NCI-H2227 (cell line): Measurements from ENCODE around the gene MSRB3.

Experiments
- DNase-seq: peaks from one replicate; lab custom pipeline; 2025; ENCODE audit not compliant: unreplicated experiment; lab: John Stamatoyannopoulos, UW

MSRB3 gene

DNA sequence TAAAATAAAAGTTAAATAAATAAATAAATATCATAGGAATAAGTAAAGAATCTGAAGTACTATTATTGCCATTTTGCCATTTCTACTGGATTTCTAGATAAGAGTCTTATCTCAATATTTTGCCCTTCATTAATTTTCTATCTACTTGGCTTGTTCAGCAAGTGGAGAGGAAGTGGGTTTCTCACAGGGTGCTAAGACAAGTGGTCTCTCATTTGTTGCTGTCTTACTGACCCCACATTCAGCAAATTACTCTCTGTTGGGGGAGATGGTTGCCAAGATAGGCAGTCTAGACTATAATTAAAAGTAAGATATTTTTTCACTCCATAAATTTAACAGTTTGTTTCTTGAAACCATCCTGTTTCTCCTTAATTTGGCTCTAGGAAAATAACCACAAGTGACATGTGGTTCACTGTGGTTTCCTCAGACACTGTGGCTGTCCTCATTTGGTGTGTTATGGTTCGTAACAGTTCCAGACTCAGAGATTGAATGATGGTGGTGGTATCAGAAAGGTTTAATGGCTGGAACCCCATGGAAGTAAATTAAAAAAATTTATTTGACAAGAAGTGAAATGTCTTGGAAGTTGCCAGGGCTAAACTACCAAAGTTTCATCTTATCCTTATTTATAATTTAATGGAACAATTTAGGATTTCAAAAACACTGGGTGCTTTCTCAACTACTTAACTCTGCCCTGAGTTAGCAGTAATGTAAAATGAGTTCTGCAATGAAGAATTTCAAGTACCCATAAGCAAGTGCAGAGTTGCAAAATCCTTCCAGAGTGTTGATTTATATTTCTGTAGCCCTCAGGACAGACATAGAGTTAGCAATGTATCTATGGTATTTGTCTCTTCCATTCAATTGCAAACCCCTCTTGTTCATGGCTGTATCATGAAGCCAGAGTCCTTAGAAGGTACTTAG is 214.8 kb downstream of the MSRB3 start:
- DNase-seq, result no peak

DNA sequence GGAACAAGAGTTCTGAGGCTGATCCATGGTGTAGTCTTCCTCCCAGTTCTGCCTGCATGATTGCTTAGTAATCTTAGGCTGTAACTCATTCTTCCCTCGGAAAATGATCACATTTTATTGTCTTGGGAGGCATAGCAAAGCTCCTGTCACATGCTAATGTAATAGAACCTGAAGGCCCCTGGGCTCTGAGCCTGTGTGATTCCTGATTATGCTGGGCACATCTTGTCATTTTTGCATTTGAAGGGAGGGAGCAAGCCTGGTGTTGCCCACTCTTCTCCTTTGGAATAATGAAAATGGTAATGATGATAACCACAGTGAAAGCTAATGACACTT is 215.4 kb downstream of the MSRB3 start:
- DNase-seq, result no peak

DNA sequence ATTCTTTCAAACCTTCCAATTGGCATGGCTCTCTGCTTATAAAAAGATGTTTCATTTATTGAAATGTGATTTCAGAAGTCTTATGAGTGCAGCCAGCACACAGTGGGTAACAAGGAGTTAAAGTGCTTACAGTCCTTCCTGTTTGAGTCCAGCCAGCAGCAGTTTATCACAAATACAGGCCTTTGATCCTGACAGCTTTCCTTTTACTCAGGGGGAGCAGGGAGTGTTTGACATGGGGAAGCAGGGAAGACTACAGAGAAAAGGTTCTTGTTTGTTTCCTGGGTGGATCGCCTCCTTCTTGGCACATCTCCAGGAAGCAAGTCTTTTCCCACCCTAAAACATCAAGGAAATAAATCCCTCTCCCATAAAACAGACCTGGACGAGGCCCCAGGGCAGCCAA is 216.1 kb downstream of the MSRB3 start:
- DNase-seq, result no peak

DNA sequence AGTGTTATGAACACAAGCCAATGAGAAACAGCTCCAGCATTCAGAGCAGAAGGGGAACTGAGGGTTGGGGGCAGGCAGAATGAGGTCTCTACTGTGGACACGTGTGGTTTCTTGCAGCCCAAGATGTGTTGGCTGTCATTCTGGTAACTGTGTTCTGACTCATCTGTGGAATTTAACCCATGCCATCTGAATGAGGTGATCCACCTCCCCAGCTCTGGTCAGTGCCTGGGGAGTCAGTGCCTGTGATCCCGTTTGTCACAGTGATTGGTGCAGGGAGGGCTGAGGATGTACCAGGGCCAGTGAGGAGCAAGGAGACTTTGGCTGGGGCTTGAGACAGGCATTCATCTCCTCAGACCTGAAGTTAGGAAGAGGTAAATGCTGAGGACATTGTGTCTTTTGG is 216.8 kb downstream of the MSRB3 start:
- DNase-seq, result no peak

DNA sequence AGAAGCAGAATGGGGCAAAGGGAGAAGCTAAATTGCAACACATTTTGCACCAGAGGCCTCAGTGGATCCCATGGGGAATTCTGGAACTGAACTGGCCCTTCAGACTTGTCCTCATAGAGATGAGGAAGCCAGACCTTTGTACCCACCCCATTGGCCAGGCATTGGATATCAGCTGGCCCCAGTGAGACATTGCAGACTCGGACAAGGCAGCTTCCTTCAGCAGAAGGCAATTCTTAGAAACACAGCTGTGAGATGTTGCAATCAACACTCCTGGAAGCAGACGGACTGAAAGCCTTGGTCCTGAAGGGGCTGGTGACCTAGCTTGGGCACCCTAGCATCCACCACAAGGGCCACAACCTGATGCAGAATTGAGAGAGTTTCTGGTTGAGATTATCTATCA is 218.1 kb downstream of the MSRB3 start:
- DNase-seq, result no peak

DNA sequence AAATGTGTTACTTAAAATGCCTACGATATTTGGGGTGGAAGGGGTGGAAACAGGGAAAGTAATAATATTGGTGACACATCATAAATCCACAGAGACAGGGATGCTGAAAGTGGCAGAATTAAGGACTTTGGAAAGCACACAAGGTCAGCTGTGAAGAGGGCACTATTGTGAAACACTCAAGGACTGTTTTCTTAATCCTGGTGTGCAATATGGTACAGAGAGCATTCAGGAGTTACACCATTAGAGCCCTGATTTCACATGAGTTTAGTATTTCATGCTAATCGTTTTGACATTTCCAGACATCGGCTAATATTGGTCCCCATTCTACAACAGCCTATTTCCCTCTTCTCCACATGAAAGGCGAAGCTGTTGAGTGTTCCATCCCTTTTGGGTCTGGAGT is 219.2 kb downstream of the MSRB3 start:
- no peak for DNase-seq

DNA sequence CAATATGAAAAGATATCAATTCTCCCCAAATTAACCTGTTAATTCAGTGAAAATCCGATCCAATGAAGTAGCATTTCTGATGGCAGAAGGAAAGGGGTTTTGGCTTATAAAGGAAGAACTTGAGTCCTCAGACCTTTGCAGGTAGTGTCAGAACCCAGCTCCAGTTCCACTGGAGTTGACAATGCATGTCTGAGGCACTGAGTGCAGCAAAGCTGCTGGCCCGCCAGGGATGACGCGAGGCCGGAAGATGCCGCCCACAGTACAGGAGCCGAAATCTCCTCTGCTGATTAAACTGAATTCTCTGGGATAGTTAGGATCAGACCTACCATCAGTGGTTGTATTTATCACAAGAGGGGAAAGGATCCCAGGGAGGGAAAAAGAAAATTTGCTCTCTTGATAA is 220.7 kb downstream of the MSRB3 start:
- DNase-seq, result no peak

DNA sequence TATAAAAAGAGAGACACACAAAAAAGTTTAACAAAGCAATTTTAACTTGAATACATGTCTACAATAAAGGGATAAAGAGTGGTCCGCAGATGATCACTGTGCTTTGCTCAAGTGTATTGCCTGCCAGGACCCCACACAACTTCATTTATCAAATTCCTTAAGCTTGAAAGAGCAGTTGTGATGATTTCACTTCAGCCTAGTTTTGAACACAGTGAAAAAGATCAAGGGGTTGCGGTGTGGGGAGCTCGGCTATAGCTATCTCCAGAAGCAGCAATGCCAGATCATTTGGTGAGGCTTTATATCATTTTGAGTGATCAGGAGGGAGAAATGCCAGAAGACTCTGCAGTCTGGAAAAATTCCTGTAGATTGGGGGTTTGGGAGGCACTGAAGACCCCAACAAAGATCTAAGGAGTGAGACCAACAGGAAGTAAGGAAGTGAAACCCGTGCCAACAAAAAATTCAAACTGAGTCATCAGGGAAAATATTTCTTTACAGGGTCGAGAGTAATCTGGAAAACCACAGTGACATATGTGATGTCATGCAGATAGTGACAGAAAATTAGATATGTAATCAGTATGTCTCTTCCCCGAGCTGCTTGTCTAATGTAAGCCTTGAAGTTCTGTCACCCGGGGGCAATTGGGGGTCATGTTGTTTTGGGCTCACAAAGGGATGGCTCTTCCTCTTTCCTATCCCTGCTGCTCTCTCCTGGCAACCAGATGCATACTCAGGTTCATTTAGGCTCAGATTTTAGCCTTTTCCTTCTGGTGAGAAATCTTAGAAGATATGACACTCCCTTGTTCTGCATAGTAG is 221.8 kb downstream of the MSRB3 start:
- no peak for DNase-seq

DNA sequence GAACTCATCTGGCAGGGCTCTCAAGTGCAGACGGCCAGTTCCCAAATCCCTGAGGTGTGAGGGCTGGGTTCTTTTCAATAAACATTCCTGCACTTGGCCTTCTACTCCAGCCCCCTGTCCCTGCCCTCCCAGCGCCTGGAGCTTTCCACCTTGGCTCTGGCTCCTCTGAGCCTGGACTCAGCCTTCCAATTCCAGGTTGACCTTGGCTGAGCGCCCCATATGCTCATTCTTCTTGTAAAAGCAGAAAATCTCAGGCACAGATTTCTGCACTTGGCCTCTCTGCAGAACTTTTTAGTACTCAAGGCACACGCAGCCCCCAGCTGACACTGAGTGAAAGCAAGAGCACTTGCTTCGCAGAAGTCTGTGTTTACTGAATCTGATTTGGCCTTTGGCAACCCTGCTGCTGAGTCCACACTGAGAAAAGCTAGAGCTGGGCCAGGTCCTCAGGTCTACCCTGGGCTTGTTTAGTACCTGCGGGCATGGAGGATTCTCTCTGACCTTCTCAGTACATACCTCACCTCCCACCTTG is 222.7 kb downstream of the MSRB3 start:
- no peak for DNase-seq

DNA sequence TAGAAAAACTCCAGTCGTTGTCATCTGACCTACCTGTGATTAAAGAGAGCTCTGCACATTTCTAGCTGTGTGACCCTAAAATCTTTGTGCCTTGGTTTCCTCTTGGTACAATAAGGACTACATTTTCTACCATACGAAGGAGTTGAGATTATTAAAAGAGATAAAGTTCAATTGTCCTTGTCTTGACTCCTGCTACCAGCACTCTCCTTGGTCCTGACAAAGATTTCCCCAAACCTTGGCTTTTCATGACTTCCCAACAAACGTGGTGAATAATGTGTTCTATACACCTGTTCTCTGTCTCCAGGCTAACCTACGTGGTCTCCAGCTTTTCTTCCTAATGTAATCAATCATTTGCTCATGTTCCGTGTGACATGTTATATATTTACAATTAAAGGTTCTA is 223.5 kb downstream of the MSRB3 start:
- no peak for DNase-seq

DNA sequence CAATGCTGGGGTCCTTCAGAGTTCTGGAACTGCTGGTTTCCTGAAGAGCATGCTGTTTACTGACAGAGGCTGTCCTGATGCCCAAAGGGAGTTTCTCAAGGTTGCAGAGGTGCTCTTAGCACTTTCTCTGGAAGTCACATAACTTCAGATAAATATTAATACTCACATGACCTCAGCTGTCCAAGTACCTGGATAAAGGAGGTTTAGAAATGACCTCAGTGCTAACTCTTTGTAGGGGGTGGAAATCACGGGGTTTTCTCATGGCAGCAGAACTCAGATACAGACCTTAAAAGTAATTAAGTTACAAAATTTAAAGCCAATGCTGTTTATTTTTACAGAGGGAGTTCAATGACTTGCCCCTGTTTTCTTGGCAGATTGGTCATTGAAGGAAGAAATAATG is 225.9 kb downstream of the MSRB3 start:
- no peak for DNase-seq

DNA sequence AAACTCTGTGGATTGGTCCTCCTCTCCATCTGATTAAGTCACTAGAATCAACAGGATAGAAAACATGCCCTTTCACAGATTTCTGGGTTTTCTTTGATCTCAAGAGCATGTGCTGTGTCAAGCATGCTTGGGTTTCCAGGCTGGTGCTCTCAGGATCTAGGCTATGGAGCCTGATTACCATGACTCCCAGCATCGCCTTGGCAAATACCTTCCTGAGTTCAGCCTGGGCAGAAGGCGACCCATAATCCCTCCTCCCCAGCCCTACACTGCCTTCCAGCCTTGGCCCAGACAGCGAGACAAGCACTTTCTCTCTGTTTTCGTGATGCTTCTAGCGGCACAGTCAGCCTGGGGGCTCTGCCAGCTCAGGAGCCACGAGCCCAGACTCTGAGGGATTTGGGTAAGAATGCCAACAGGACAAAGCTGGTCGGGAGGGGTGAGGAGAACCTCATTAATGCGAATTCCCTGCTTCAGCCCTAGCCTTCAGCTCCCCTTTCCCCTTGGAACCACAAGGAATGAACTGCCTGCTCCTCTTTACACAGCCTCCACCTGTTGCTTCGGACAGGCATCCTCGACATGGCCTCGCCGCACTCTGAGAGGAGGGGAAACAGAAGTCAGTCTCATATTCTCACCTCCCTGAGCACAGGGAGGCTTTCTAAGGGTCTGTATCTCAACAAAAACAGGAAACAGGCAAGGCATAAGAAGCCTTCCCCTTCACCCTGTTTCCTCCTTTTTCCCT is 227.1 kb downstream of the MSRB3 start:
- DNase-seq, result no peak

DNA sequence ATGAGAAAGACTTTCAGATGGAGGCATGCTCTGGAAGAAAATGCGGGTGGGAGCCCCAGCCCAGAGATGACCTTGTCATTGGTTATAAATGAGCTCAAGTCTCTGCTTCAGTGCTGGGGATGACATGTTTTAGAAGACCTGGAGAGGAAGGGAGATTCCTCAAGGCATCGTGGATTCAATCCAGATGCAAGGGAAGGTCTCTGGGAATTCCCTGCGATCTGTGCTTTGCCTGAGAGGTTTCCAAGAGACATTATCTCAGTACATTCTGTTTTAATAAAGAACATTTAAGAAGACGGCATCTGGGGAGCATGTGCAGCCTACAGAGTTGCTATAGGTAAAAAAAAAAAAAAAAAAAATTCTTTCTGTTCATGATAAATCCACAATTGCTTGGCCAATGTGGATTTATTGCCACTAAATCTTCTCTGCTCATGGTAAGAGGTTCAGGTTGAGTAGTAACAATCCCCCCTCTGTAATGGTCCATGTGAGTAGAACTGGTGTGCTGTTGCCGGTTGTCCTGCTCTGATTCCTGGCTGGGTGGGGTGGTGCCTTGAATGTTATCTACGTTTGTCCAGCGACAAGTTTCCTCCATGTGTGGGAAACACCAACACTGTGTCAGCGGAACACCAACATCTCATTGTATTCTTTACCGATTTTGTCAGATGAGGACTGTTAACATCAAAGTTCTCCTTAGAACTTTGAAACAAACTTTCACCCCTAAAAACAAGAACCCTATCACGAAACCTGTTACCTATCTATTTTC is 230.0 kb downstream of the MSRB3 start:
- no peak for DNase-seq

DNA sequence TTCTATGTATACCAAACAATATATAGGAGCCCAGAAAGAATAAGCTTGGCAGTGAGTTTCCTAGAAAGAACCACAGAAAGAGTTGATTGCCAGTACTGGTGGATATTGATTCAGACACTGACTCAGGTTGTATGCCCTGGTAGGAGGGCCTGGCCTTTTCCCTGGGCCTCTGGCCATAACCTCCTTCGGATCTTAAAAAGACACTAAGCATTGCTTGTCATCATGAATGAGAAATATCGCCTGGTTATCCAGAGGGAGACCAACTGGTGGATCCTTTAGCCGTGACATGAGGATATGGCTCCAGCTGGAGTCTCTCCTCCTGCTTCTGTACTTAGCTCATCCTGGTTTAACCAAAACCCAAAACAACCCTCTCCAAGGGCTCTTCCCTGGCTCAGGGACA is 231.5 kb downstream of the MSRB3 start:
- DNase-seq, result no peak

DNA sequence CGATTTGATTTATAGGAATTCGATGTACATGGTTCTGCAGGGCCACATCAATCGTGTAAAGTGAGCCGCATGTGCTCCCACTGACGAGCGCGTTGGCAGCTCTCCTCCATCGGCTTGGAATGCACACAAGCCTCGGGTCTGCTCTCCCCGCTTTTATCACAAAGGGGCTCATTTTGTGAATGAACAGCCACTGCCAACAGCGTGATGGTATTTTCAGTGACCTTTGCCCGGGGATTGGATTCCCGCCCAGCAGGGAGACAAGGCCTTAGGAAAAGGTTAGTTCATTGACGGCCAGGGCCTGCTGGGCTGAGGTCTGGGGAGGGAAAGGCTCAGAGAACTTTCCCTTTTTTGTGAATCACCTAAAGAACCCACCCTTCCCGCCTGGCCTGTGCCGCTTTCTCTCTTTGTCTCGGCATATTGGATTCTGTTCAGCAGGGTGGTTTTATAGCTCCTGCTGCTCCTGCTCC is 232.1 kb downstream of the MSRB3 start:
- no peak for DNase-seq

DNA sequence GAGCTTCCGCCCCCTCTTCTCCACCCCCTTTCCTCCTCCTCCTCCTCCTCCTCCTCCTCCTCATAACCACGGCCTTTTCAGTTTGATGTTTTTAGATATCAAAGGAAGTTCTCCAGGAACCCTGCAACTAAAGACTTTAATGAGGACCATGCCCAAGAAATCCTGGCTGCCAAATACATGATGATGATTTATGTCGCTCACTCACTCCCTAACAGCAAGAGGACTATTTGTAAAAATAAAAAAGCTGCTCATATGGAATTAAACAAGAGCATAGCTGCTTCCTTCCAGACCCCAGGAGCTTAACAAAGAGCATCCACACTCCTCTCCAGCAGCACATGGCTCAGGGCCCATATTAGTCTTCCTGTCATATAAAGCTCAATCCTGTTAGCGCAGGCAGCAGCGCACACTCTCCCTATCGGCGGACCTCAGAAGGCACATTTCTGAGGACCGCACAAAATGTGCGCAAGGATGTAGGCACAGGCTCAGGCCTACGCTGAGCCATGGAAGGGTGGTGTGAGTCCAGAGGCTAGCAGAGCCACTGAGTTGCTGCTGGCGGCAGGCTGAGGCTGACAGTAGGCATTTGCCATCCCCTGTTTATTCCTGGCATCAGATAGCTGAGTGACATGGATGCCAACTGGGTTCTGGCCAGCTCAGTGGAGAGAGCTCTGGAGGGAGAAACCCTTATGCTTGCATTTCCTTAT is 232.8 kb downstream of the MSRB3 start:
- DNase-seq, result no peak

DNA sequence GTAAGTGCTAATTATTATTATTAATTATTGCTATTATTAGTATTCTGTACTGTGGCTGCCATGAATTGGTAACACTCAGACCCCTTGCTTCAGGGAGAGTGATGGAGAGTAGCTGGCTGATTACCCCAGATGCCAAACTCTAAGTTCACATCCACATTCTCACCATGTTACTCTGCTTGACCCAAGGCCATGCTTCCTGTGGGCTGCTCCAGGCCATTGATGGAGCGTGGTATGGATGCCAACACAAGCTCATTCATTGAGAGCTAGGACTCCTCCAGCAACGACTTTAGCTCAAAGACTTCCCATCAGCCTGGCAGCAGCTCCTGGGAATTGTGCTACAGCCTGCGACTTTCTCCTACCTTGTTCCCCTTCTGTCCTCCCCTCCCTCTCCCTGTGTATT is 233.4 kb downstream of the MSRB3 start:
- DNase-seq, result no peak
